ENCODE measurements around the gene SLC38A1.

Gene SLC38A1

GRCh38 chr12:46227616-46228015 is 41.2 kb downstream of the SLC38A1 start:
- DNase-seq: no peak

GRCh38 chr12:46224386-46224785 is 44.5 kb downstream of the SLC38A1 start:
- no peak for DNase-seq

GRCh38 chr12:46223047-46223446 is 45.8 kb downstream of the SLC38A1 start:
- no peak for DNase-seq

- DNase-seq: no peak
Measured at GRCh38 chr12:46222636-46223035, 46.2 kb downstream of the SLC38A1 start.

GRCh38 chr12:46221255-46222128 is 47.4 kb downstream of the SLC38A1 start:
- DNase-seq: peak in 1 of 3 experiments; percentile 40

- no peak for DNase-seq
Measured at GRCh38 chr12:46219877-46220655, 48.8 kb downstream of the SLC38A1 start.

GRCh38 chr12:46219132-46219876 is 49.5 kb downstream of the SLC38A1 start:
- no peak for DNase-seq

GRCh38 chr12:46218322-46219095 is 50.3 kb downstream of the SLC38A1 start:
- no peak for DNase-seq

GRCh38 chr12:46217541-46218321 is 51.1 kb downstream of the SLC38A1 start:
- no peak for DNase-seq

- no peak for DNase-seq
Measured at GRCh38 chr12:46214668-46215436, 54.0 kb downstream of the SLC38A1 start.

- peak in 2 of 3 experiments; percentile 54 to 79 for DNase-seq
Measured at GRCh38 chr12:46212108-46212982, 56.5 kb downstream of the SLC38A1 start.

- DNase-seq: peak in 1 of 3 experiments; percentile 42
Measured at GRCh38 chr12:46210873-46211439, 57.9 kb downstream of the SLC38A1 start.

- DNase-seq: peak; percentile 92 to 98 (median 97)
Measured at GRCh38 chr12:46209914-46210872, 58.6 kb downstream of the SLC38A1 start.

GRCh38 chr12:46209170-46209569 is 59.7 kb downstream of the SLC38A1 start:
- peak in 2 of 3 experiments; percentile 24 to 35 for DNase-seq

GRCh38 chr12:46208370-46208769 is 60.5 kb downstream of the SLC38A1 start:
- DNase-seq: peak in 2 of 3 experiments; percentile 50 to 81

- no peak for DNase-seq
Measured at GRCh38 chr12:46207644-46208043, 61.2 kb downstream of the SLC38A1 start.

GRCh38 chr12:46206471-46206870 is 62.4 kb downstream of the SLC38A1 start:
- DNase-seq: no peak

- DNase-seq: peak in 1 of 3 experiments; percentile 33
Measured at GRCh38 chr12:46205294-46205693, 63.5 kb downstream of the SLC38A1 start.
